GF-D8 (cell line): Measurements from ENCODE around the gene RAB44.

Experiments
- DNase-seq: peaks from one replicate; lab custom pipeline; 2025; lab: John Stamatoyannopoulos, UW

Gene RAB44

GRCh38 chr6:36771145-36771544 is 73.5 kb downstream of the RAB44 start:
- DNase-seq = no peak

GRCh38 chr6:36772397-36772796 is 74.8 kb downstream of the RAB44 start:
- no peak for DNase-seq

- no peak for DNase-seq
Measured at GRCh38 chr6:36774331-36774730, 76.7 kb downstream of the RAB44 start.

GRCh38 chr6:36776167-36776566 is 78.5 kb downstream of the RAB44 start:
- DNase-seq = no peak

- no peak for DNase-seq
Measured at GRCh38 chr6:36777801-36778200, 80.2 kb downstream of the RAB44 start.

GRCh38 chr6:36779227-36779626 is 81.6 kb downstream of the RAB44 start:
- no peak for DNase-seq

GRCh38 chr6:36780442-36781177 is 83.0 kb downstream of the RAB44 start:
- peak; percentile 59 for DNase-seq

- DNase-seq = peak; percentile 42
Measured at GRCh38 chr6:36781669-36782068, 84.0 kb downstream of the RAB44 start.
